ENCODE data around the gene TMEM212.

GRCh38 chr3:171850960-171851659 is 8.0 kb downstream of the TMEM212 start:
- TF ChIP-seq EZH2 (IDR thresholded peaks at IDR 0.05): no peak
- no peak for TF ChIP-seq POLR2AphosphoS5 (IDR thresholded peaks at IDR 0.05; ENCODE audit: borderline replicate concordance, low read depth, low read length)
- TF ChIP-seq FOXP2 (optimal IDR thresholded peaks at IDR 0.05; ENCODE audit: control extremely low read depth, extremely low read length, insufficient read depth): no peak

All from SK-N-MC (cell line).